Stimulated activated CD8-positive, alpha-beta memory T cell treated with anti-CD3 and anti-CD28 coated beads, Interleukin-4, amount 100 ng/mL, for 4 hours (primary cell): ENCODE measurements around the gene FSCN2.
"Not testable (repeated sequence)": the region's sequence is repeated elsewhere in the genome, so short reads cannot be mapped to it uniquely, and the experiment has no call there.

Experiments used
- DNase-seq, 2 donors: peaks; one replicate each; pipeline ENCODE4 v3.0.0-alpha.2; 2020; ENCODE audit warnings: low read depth in 2 of 2, low spot score in 1 of 2

Gene FSCN2

GRCh38 chr17:81524039-81524864 is 3.9 kb upstream of the FSCN2 start:
- DNase-seq = no peak

- DNase-seq = no peak
Measured at GRCh38 chr17:81524865-81525159, 3.4 kb upstream of the FSCN2 start.

GRCh38 chr17:81526662-81527571 is 1.3 kb upstream of the FSCN2 start:
- DNase-seq = no peak

GRCh38 chr17:81528384-81528650 is 140 bp downstream of the FSCN2 start:
- DNase-seq = no peak

- no peak for DNase-seq
Measured at GRCh38 chr17:81528651-81529436, 667 bp downstream of the FSCN2 start.

- no peak for DNase-seq
Measured at GRCh38 chr17:81529437-81529803, 1.2 kb downstream of the FSCN2 start.

GRCh38 chr17:81531013-81531412 is 2.8 kb downstream of the FSCN2 start:
- not testable (repeated sequence) for DNase-seq

- DNase-seq = not testable (repeated sequence)
Measured at GRCh38 chr17:81531998-81532404, 3.8 kb downstream of the FSCN2 start.

GRCh38 chr17:81532490-81533287 is 4.5 kb downstream of the FSCN2 start:
- no peak for DNase-seq

- no peak for DNase-seq
Measured at GRCh38 chr17:81533339-81534141, 5.4 kb downstream of the FSCN2 start.

- DNase-seq = no peak
Measured at GRCh38 chr17:81534157-81535006, 6.2 kb downstream of the FSCN2 start.

- no peak for DNase-seq
Measured at GRCh38 chr17:81535007-81535328, 6.8 kb downstream of the FSCN2 start.

GRCh38 chr17:81535480-81536298 is 7.5 kb downstream of the FSCN2 start:
- DNase-seq = no peak

GRCh38 chr17:81536299-81537290 is 8.4 kb downstream of the FSCN2 start:
- no peak for DNase-seq

GRCh38 chr17:81537343-81537855 is 9.2 kb downstream of the FSCN2 start:
- DNase-seq = no peak

GRCh38 chr17:81537856-81538555 is 9.8 kb downstream of the FSCN2 start:
- no peak for DNase-seq
